Measurements from ENCODE around the gene PMM2.

PMM2 gene

GRCh38 chr16:8767176-8767575 is 30.5 kb upstream of the PMM2 start:
- Histone ChIP-seq H3K36me3 (ENCODE audit: insufficient read depth, low read length) (no peaks in the 10 kb centered on the region), H3F3A (ENCODE audit: insufficient read depth, low read length) (no peaks in the 10 kb centered on the region), H3K4me1 (ENCODE audit: insufficient read depth, low read length, severe bottlenecking) (no peaks in the 10 kb centered on the region), H2AFZ (ENCODE audit: low read length) (no peak overlapping the region), H3K9ac (ENCODE audit: low read length) (no peak overlapping the region), H3K9me3 (ENCODE audit: low read length) (no peaks in the 10 kb centered on the region), H4K20me1 (ENCODE audit: insufficient read depth, low read length) (no peaks in the 10 kb centered on the region), H3K4me3 (ENCODE audit: low read depth, low read length, poor library complexity, severe bottlenecking) (no peak overlapping the region), H3K27me3 (ENCODE audit: insufficient read depth, low read length) (no peaks in the 10 kb centered on the region), H3K9me2 (ENCODE audit: low read depth, low read length) (no peaks in the 10 kb centered on the region), H3K27ac (ENCODE audit: low read depth, low read length, poor library complexity, severe bottlenecking) (no peak overlapping the region), H3K4me2 (ENCODE audit: low read length) (no peak overlapping the region), H3K79me2 (ENCODE audit: insufficient read depth, low read length) (no peaks in the 10 kb centered on the region)
- TF ChIP-seq CTCF (IDR thresholded peaks at IDR 0.05; ENCODE audit: low read length) (no peak), EZH2 (IDR thresholded peaks at IDR 0.05; ENCODE audit: borderline replicate concordance, low read length) (no peak)

GRCh38 chr16:8768283-8768682 is 29.4 kb upstream of the PMM2 start:
- H3K4me1 ChIP-seq (ENCODE audit: insufficient read depth, low read length, severe bottlenecking), result no peaks in the 10 kb centered on the region
- no peaks in the 10 kb centered on the region for H3K79me2 ChIP-seq (ENCODE audit: insufficient read depth, low read length)
- TF ChIP-seq EZH2 (IDR thresholded peaks at IDR 0.05; ENCODE audit: borderline replicate concordance, low read length), result no peak
- no peak for TF ChIP-seq CTCF (IDR thresholded peaks at IDR 0.05; ENCODE audit: low read length)

GRCh38 chr16:8768692-8769091 is 28.9 kb upstream of the PMM2 start:
- no peaks in the 10 kb centered on the region for H3K27me3 ChIP-seq (ENCODE audit: insufficient read depth, low read length)
- H2AFZ ChIP-seq (ENCODE audit: low read length), result no peak overlapping the region
- H4K20me1 ChIP-seq (ENCODE audit: insufficient read depth, low read length), result no peaks in the 10 kb centered on the region
- no peak overlapping the region for H3K9ac ChIP-seq (ENCODE audit: low read length)
- H3K27ac ChIP-seq (ENCODE audit: low read depth, low read length, poor library complexity, severe bottlenecking), result no peak overlapping the region
- H3K9me3 ChIP-seq (ENCODE audit: low read length), result no peaks in the 10 kb centered on the region
- no peaks in the 10 kb centered on the region for H3K9me2 ChIP-seq (ENCODE audit: low read depth, low read length)
- H3K36me3 ChIP-seq (ENCODE audit: insufficient read depth, low read length), result no peaks in the 10 kb centered on the region
- no peak overlapping the region for H3K4me3 ChIP-seq (ENCODE audit: low read depth, low read length, poor library complexity, severe bottlenecking)
- no peak overlapping the region for H3K4me2 ChIP-seq (ENCODE audit: low read length)
- TF ChIP-seq EZH2 (IDR thresholded peaks at IDR 0.05; ENCODE audit: borderline replicate concordance, low read length), result no peak
- TF ChIP-seq CTCF (IDR thresholded peaks at IDR 0.05; ENCODE audit: low read length), result no peak
- H3K79me2 ChIP-seq (ENCODE audit: insufficient read depth, low read length), result no peaks in the 10 kb centered on the region
- H3F3A ChIP-seq (ENCODE audit: insufficient read depth, low read length), result no peaks in the 10 kb centered on the region
- no peaks in the 10 kb centered on the region for H3K4me1 ChIP-seq (ENCODE audit: insufficient read depth, low read length, severe bottlenecking)

More at GRCh38 chr16:8768283-8768682, 29.4 kb upstream of the PMM2 start:
- no peaks in the 10 kb centered on the region for H3K9me2 ChIP-seq (ENCODE audit: low read depth, low read length)
- H3K9ac ChIP-seq (ENCODE audit: low read length), result no peak overlapping the region
- no peak overlapping the region for H3K4me2 ChIP-seq (ENCODE audit: low read length)
- H3K4me3 ChIP-seq (ENCODE audit: low read depth, low read length, poor library complexity, severe bottlenecking), result no peak overlapping the region
- no peak overlapping the region for H3K27ac ChIP-seq (ENCODE audit: low read depth, low read length, poor library complexity, severe bottlenecking)
- H3K36me3 ChIP-seq (ENCODE audit: insufficient read depth, low read length), result no peaks in the 10 kb centered on the region
- H3K9me3 ChIP-seq (ENCODE audit: low read length), result no peaks in the 10 kb centered on the region
- no peaks in the 10 kb centered on the region for H4K20me1 ChIP-seq (ENCODE audit: insufficient read depth, low read length)
- no peaks in the 10 kb centered on the region for H3K27me3 ChIP-seq (ENCODE audit: insufficient read depth, low read length)
- no peak overlapping the region for H2AFZ ChIP-seq (ENCODE audit: low read length)
- no peaks in the 10 kb centered on the region for H3F3A ChIP-seq (ENCODE audit: insufficient read depth, low read length)

Measured in OCI-LY1 (cell line).